ENCODE results near the gene SATB2. TPM values are rescaled to one million over a fixed set of nuclear protein-coding genes. Genes with fewer than 3 reads are reported as not detected.

The SATB2 gene
- 100 to 1,000 TPM; 133 to 178 TPM for total RNA-seq

- Histone ChIP-seq H3K4me1 (no peaks in the 10 kb centered on the region), H3K4me3 (peak within 1 kb of the TSS; percentile 79), H3K9me3 (no peaks in the 10 kb centered on the region), H3K36me3 (no peaks in the 10 kb centered on the region), H3K27me3 (no peaks in the 10 kb centered on the region), H3K27ac (peak within 1 kb of the TSS; percentile 86), H3K9ac (ENCODE audit: low read depth in 2 of 2, low read length in 2 of 2) (peak within 1 kb of the TSS; percentile 90 to 92)
- TF ChIP-seq CTCF (IDR thresholded peaks at IDR 0.05): no peak
- intact Hi-C loops (cut with DNase I): loop anchor here (5.0 kb wide), 1 partner anchor 685 kb away; no protein-coding TSS in a partner anchor
- peak; percentile 81 for DNase-seq
Observed at GRCh38 chr2:199457147-199458008, at the start of gene SATB2. Gene SATB2 (minus strand): TSS chr2:199457939. CDS start chr2:199456037, 1,902 bp downstream.

GRCh38 chr2:199505755-199506403, 48.1 kb upstream of the SATB2 start:
- Histone ChIP-seq H3K36me3 (no peaks in the 10 kb centered on the region), H3K4me3 (no peak overlapping the region), H3K27me3 (no peaks in the 10 kb centered on the region), H3K27ac (no peak overlapping the region), H3K9ac (ENCODE audit: low read depth in 2 of 2, low read length in 2 of 2) (no peak overlapping the region), H3K4me1 (no peaks in the 10 kb centered on the region), H3K9me3 (no peaks in the 10 kb centered on the region)
- no peak for TF ChIP-seq CTCF (IDR thresholded peaks at IDR 0.05)
- intact Hi-C loops (cut with DNase I): no loop called here
- DNase-seq: no peak

- Histone ChIP-seq H3K4me3 (no peak overlapping the region), H3K9ac (ENCODE audit: low read depth in 2 of 2, low read length in 2 of 2) (no peak overlapping the region), H3K9me3 (no peaks in the 10 kb centered on the region), H3K36me3 (no peaks in the 10 kb centered on the region), H3K27me3 (no peaks in the 10 kb centered on the region), H3K27ac (no peak overlapping the region), H3K4me1 (no peaks in the 10 kb centered on the region)
- no peak for DNase-seq
- TF ChIP-seq CTCF (IDR thresholded peaks at IDR 0.05): no peak
- intact Hi-C loops (cut with DNase I): no loop called here
Observed at GRCh38 chr2:199503148-199503547, 45.4 kb upstream of the SATB2 start.

GRCh38 chr2:199499005-199499404, 41.3 kb upstream of the SATB2 start:
- intact Hi-C loops (cut with DNase I): no loop called here
- H3K9ac ChIP-seq (ENCODE audit: low read depth in 2 of 2, low read length in 2 of 2): no peak overlapping the region
- no peaks in the 10 kb centered on the region for H3K36me3 ChIP-seq
- no peak for TF ChIP-seq CTCF (IDR thresholded peaks at IDR 0.05)
- no peaks in the 10 kb centered on the region for H3K27me3 ChIP-seq
- H3K4me3 ChIP-seq: no peak overlapping the region
- H3K4me1 ChIP-seq: no peaks in the 10 kb centered on the region
- no peaks in the 10 kb centered on the region for H3K9me3 ChIP-seq
- H3K27ac ChIP-seq: no peak overlapping the region
- no peak for DNase-seq

- H3K9me3 ChIP-seq: no peaks in the 10 kb centered on the region
- H3K27ac ChIP-seq: no peak overlapping the region
Observed at GRCh38 chr2:199495147-199495546, 37.4 kb upstream of the SATB2 start.

More at GRCh38 chr2:199495147-199495546, 37.4 kb upstream of the SATB2 start:
- no peak for DNase-seq
- H3K27me3 ChIP-seq: no peaks in the 10 kb centered on the region
- no peaks in the 10 kb centered on the region for H3K4me1 ChIP-seq
- H3K36me3 ChIP-seq: no peaks in the 10 kb centered on the region
- no peak overlapping the region for H3K9ac ChIP-seq (ENCODE audit: low read depth in 2 of 2, low read length in 2 of 2)
- H3K4me3 ChIP-seq: no peak overlapping the region
- intact Hi-C loops (cut with DNase I): no loop called here
- TF ChIP-seq CTCF (IDR thresholded peaks at IDR 0.05): no peak
